MM.1S (cell line): ENCODE data around the gene APRT.

Experiments used
- CTCF ChIP-seq: fragments of 300-600 bp; sonication (generic); IDR thresholded peaks from 2 replicates; pipeline ENCODE4 v1.5.1; 2016; ENCODE audit warnings: antibody characterized with exemption, low read length, mixed read lengths
- EZH2 ChIP-seq: fragments of 300-600 bp; sonication (generic); optimal IDR thresholded peaks from 2 replicates; pipeline ENCODE3; 2017; ENCODE audit warnings: low read depth, mild to moderate bottlenecking, antibody characterized with exemption, low read length, mixed read lengths

- TF ChIP-seq CTCF (no peak), EZH2 (no peak)
Observed at GRCh38 chr16:88793251-88793954, 18.3 kb downstream of the APRT start.
